NT2/D1 (cell line): ENCODE results near the gene KISS1.

Experiments
- DNase-seq: peaks from one replicate; pipeline ENCODE4 v3.0.0-alpha.2; 2011; ENCODE audit warnings: low read depth, low spot score
- H3K27me3 ChIP-seq: 2 replicates; pipeline ENCODE4 v1.6.0; 2011; ENCODE audit warnings: mild to moderate bottlenecking; ENCODE audit not compliant: insufficient read length, insufficient read depth
- H3K36me3 ChIP-seq: 2 replicates; pipeline ENCODE4 v1.6.1; 2011; ENCODE audit warnings: mild to moderate bottlenecking, low read length, mixed read lengths; ENCODE audit not compliant: insufficient read depth, insufficient read length
- H3K4me1 ChIP-seq: 2 replicates; pipeline ENCODE4 v1.5.1; 2011; ENCODE audit not compliant: insufficient read depth, insufficient read length
- H3K4me3 ChIP-seq: 2 replicates; pipeline ENCODE4 v1.5.1; 2011; ENCODE audit warnings: low read depth; ENCODE audit not compliant: insufficient read length
- H3K9ac ChIP-seq: 2 replicates; pipeline ENCODE4 v1.6.0; 2011; ENCODE audit warnings: low read depth; ENCODE audit not compliant: insufficient read length
- H3K9me3 ChIP-seq: 2 replicates; pipeline ENCODE4 v1.5.1; 2011; ENCODE audit warnings: mild to moderate bottlenecking, low read length; ENCODE audit not compliant: insufficient read depth
- SUZ12 ChIP-seq: IDR thresholded peaks from 2 replicates; pipeline ENCODE4 v1.6.1; 2011; ENCODE audit not compliant: insufficient read length, insufficient read depth; ENCODE audit errors: extremely low read depth
- YY1 ChIP-seq: IDR thresholded peaks from 2 replicates; pipeline ENCODE4 v1.6.1; 2011; ENCODE audit not compliant: insufficient read length, insufficient read depth
- ZNF274 ChIP-seq: IDR thresholded peaks from 2 replicates; pipeline ENCODE4 v1.6.1; 2011; ENCODE audit warnings: mild to moderate bottlenecking, low read depth, low read length

KISS1 gene

GRCh38 chr1:204151552-204152309 is 44.6 kb downstream of the KISS1 start, which contains the start of gene ETNK2:
ETNK2 (minus strand) TSS chr1:204152044; CDS start chr1:204151852, 192 bp downstream.
- no peak for DNase-seq
- Histone ChIP-seq H3K9me3 (no peaks in the 10 kb centered on the region), H3K9ac (peak within 1 kb of the TSS; percentile 91), H3K36me3 (no peaks in the 10 kb centered on the region), H3K4me1 (peaks cover 32% of the 10 kb centered on the region), H3K4me3 (peak within 1 kb of the TSS; percentile 73), H3K27me3 (no peaks in the 10 kb centered on the region)
- TF ChIP-seq ZNF274 (no peak), SUZ12 (no peak), YY1 (no peak)

- Histone ChIP-seq H3K4me3 (peak overlapping the region; percentile 73), H3K9me3 (no peaks in the 10 kb centered on the region), H3K36me3 (peaks cover 3% of the 10 kb centered on the region), H3K27me3 (no peaks in the 10 kb centered on the region), H3K4me1 (peaks cover 37% of the 10 kb centered on the region), H3K9ac (peak overlapping the region; percentile 88)
- TF ChIP-seq YY1: no peak
- no peak for TF ChIP-seq ZNF274
- DNase-seq: no peak
Measured at GRCh38 chr1:204150702-204151551, 45.4 kb downstream of the KISS1 start.

GRCh38 chr1:204149635-204150565 is 46.4 kb downstream of the KISS1 start:
- DNase-seq: no peak

GRCh38 chr1:204149107-204149506 is 47.2 kb downstream of the KISS1 start:
- no peak for DNase-seq
- no peak for TF ChIP-seq YY1
- TF ChIP-seq ZNF274: no peak
- TF ChIP-seq SUZ12: no peak
- peaks cover 13% of the 10 kb centered on the region for H3K36me3 ChIP-seq
- H3K27me3 ChIP-seq: no peaks in the 10 kb centered on the region
- peak overlapping the region; percentile 26 for H3K9ac ChIP-seq
- no peaks in the 10 kb centered on the region for H3K9me3 ChIP-seq
- H3K4me1 ChIP-seq: peaks cover 37% of the 10 kb centered on the region
- H3K4me3 ChIP-seq: no peak overlapping the region

More at GRCh38 chr1:204149635-204150565, 46.4 kb downstream of the KISS1 start:
- no peak overlapping the region for H3K4me3 ChIP-seq
- no peak for TF ChIP-seq SUZ12
- H3K27me3 ChIP-seq: no peaks in the 10 kb centered on the region
- H3K4me1 ChIP-seq: peaks cover 37% of the 10 kb centered on the region
- no peaks in the 10 kb centered on the region for H3K9me3 ChIP-seq
- peaks cover 13% of the 10 kb centered on the region for H3K36me3 ChIP-seq
- peak overlapping the region; percentile 47 for H3K9ac ChIP-seq

- H3K9me3 ChIP-seq: no peaks in the 10 kb centered on the region
- H3K4me1 ChIP-seq: peaks cover 35% of the 10 kb centered on the region
- H3K4me3 ChIP-seq: peak overlapping the region; percentile 1
- H3K36me3 ChIP-seq: peaks cover 13% of the 10 kb centered on the region
- peak; percentile 89 for DNase-seq
- H3K27me3 ChIP-seq: no peaks in the 10 kb centered on the region
- TF ChIP-seq YY1 (no peak), SUZ12 (no peak), ZNF274 (no peak)
- peak overlapping the region; percentile 26 for H3K9ac ChIP-seq
Measured at GRCh38 chr1:204147406-204148383, 48.6 kb downstream of the KISS1 start.

GRCh38 chr1:204146965-204147364 is 49.3 kb downstream of the KISS1 start:
- TF ChIP-seq ZNF274: no peak
- TF ChIP-seq SUZ12: no peak
- TF ChIP-seq YY1: no peak
- H3K4me3 ChIP-seq: peak overlapping the region; percentile 1

More at GRCh38 chr1:204146965-204147364, 49.3 kb downstream of the KISS1 start:
- Histone ChIP-seq H3K36me3 (peaks cover 16% of the 10 kb centered on the region), H3K4me1 (peaks cover 32% of the 10 kb centered on the region), H3K9me3 (no peaks in the 10 kb centered on the region), H3K27me3 (no peaks in the 10 kb centered on the region), H3K9ac (no peak overlapping the region)
- DNase-seq: no peak
